DOHH2 (cell line): ENCODE results near the gene LRRC25.

Experiments used
- EZH2phosphoT487 ChIP-seq: fragments of 200-600 bp; sonication (generic); IDR thresholded peaks from 2 replicates; pipeline ENCODE4 v1.6.1; 2017; ENCODE audit warnings: borderline replicate concordance, mild to moderate bottlenecking, antibody characterized with exemption, low read length, moderate library complexity, mixed read lengths
- TF ChIP-seq, protein P1 (sequence below): fragments of 200-600 bp; sonication (generic); IDR thresholded peaks from one replicate; pipeline ENCODE4 v1.5.1; 2014; ENCODE audit warnings: antibody characterized with exemption, mild to moderate bottlenecking, low read depth, low read length; ENCODE audit not compliant: poor library complexity, severe bottlenecking

DNA sequence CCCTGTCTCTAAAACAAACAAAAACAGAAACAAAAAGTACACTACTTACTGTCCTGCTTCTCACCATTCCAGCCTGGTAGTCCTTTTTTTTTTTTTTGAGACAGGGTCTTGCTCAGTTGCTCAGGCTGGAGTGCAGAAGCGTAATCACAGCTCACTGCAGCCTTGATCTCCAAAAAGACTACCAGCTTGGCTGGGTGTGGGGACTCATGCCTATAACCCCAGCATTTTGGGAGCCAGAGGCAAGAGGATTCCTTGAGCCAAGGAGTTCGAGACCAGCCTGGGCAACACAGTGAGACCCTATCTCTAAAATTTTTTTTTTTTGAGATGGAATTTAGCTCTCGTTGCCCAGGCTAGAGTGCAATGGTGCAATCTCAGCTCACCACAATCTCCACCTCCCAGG is 16.6 kb downstream of the LRRC25 start:
- TF ChIP-seq, protein P1, sequence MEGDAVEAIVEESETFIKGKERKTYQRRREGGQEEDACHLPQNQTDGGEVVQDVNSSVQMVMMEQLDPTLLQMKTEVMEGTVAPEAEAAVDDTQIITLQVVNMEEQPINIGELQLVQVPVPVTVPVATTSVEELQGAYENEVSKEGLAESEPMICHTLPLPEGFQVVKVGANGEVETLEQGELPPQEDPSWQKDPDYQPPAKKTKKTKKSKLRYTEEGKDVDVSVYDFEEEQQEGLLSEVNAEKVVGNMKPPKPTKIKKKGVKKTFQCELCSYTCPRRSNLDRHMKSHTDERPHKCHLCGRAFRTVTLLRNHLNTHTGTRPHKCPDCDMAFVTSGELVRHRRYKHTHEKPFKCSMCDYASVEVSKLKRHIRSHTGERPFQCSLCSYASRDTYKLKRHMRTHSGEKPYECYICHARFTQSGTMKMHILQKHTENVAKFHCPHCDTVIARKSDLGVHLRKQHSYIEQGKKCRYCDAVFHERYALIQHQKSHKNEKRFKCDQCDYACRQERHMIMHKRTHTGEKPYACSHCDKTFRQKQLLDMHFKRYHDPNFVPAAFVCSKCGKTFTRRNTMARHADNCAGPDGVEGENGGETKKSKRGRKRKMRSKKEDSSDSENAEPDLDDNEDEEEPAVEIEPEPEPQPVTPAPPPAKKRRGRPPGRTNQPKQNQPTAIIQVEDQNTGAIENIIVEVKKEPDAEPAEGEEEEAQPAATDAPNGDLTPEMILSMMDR: no peak
- TF ChIP-seq EZH2phosphoT487: no peak
